ENCODE measurements around the gene ABLIM1. TPM values are rescaled to one million over a fixed set of nuclear protein-coding genes. Genes with fewer than 3 reads are reported as not detected.
A peak's percentile ranks its signal among the peaks of the same experiment; 100 is the strongest.

Gene ABLIM1
- total and polyA plus RNA-seq, 4 donors: 20.0 to 135 (median 59.9) TPM

GRCh38 chr10:114559636-114560035 lies 98.4 kb downstream of the ABLIM1 start:
- no peak for ATAC-seq (ENCODE audit: insufficient read depth, low FRiP score)
- WGBS, 2 donors: 98 to 100% methylated on average over 1 of the region's 1 CpG
- no peak for DNase-seq
- no peak for TF ChIP-seq CTCF (IDR thresholded peaks at IDR 0.05; ENCODE audit: control extremely low read depth, extremely low read depth)
- Histone ChIP-seq H3K4me3 (no peak overlapping the region), H3K9ac (ENCODE audit: insufficient read depth in 1 of 2, low read length in 2 of 2) (no peak overlapping the region), H3K9me3 (ENCODE audit: control insufficient read depth in 4 of 4, insufficient read depth in 3 of 4, low read length in 3 of 4) (no peaks in the 10 kb centered on the region), H3K4me1 (ENCODE audit: control insufficient read depth in 5 of 5, insufficient read depth in 5 of 5, low read length in 5 of 5) (peaks cover 0 to 21% (median 1%) of the 10 kb centered on the region in 5 donors), H3K27me3 (ENCODE audit: control insufficient read depth in 3 of 3, insufficient read depth in 3 of 3, low read length in 2 of 3) (no peaks in the 10 kb centered on the region), H3K27ac (ENCODE audit: low read depth in 1 of 2, low read length in 1 of 2) (peak overlapping the region in 1 of 2 donors; percentile 59), H3K36me3 (ENCODE audit: control insufficient read depth in 4 of 4, insufficient read depth in 4 of 4, low read length in 4 of 4) (no peaks in the 10 kb centered on the region)

GRCh38 chr10:114557854-114558253 lies 100.2 kb downstream of the ABLIM1 start:
- no peak for TF ChIP-seq CTCF (IDR thresholded peaks at IDR 0.05; ENCODE audit: control extremely low read depth, extremely low read depth)
- Histone ChIP-seq H3K27ac (ENCODE audit: low read depth in 1 of 2, low read length in 1 of 2) (peak overlapping the region in 1 of 2 donors; percentile 56), H3K4me3 (no peak overlapping the region), H3K4me1 (ENCODE audit: control insufficient read depth in 5 of 5, insufficient read depth in 5 of 5, low read length in 5 of 5) (peaks cover 0 to 28% (median 3%) of the 10 kb centered on the region in 5 donors), H3K27me3 (ENCODE audit: control insufficient read depth in 3 of 3, insufficient read depth in 3 of 3, low read length in 2 of 3) (no peaks in the 10 kb centered on the region), H3K36me3 (ENCODE audit: control insufficient read depth in 4 of 4, insufficient read depth in 4 of 4, low read length in 4 of 4) (no peaks in the 10 kb centered on the region), H3K9ac (ENCODE audit: insufficient read depth in 1 of 2, low read length in 2 of 2) (no peak overlapping the region), H3K9me3 (ENCODE audit: control insufficient read depth in 4 of 4, insufficient read depth in 3 of 4, low read length in 3 of 4) (no peaks in the 10 kb centered on the region)
- WGBS, 2 donors: 94 to 98% methylated on average over 5 of the region's 5 CpGs
- no peak for ATAC-seq (ENCODE audit: insufficient read depth, low FRiP score)
- DNase-seq: no peak

GRCh38 chr10:114556236-114557122 lies 101.6 kb downstream of the ABLIM1 start:
- Histone ChIP-seq H3K9ac (ENCODE audit: insufficient read depth in 1 of 2, low read length in 2 of 2) (no peak overlapping the region), H3K4me3 (no peak overlapping the region), H3K27ac (ENCODE audit: low read depth in 1 of 2, low read length in 1 of 2) (peak overlapping the region in 1 of 2 donors; percentile 68), H3K36me3 (ENCODE audit: control insufficient read depth in 4 of 4, insufficient read depth in 4 of 4, low read length in 4 of 4) (no peaks in the 10 kb centered on the region), H3K27me3 (ENCODE audit: control insufficient read depth in 3 of 3, insufficient read depth in 3 of 3, low read length in 2 of 3) (no peaks in the 10 kb centered on the region), H3K4me1 (ENCODE audit: control insufficient read depth in 5 of 5, insufficient read depth in 5 of 5, low read length in 5 of 5) (peaks cover 0 to 35% (median 8%) of the 10 kb centered on the region in 5 donors), H3K9me3 (ENCODE audit: control insufficient read depth in 4 of 4, insufficient read depth in 3 of 4, low read length in 3 of 4) (no peaks in the 10 kb centered on the region)
- ATAC-seq (ENCODE audit: insufficient read depth, low FRiP score) (peak; percentile 23), DNase-seq (no peak)
- no peak for TF ChIP-seq CTCF (IDR thresholded peaks at IDR 0.05; ENCODE audit: control extremely low read depth, extremely low read depth)
- 79 to 86% methylated on average over 9 of the region's 9 CpGs for WGBS, 2 donors
